ENCODE data around the gene PTPRA. TPM values are rescaled to one million over a fixed set of nuclear protein-coding genes. Genes with fewer than 3 reads are reported as not detected.

The PTPRA gene
- total and polyA plus RNA-seq, 2 of the 8 experiments (the other 6 are each of a cell fraction or from before 2014, with no cell fraction given): 47.7 to 51.3 TPM

DNA sequence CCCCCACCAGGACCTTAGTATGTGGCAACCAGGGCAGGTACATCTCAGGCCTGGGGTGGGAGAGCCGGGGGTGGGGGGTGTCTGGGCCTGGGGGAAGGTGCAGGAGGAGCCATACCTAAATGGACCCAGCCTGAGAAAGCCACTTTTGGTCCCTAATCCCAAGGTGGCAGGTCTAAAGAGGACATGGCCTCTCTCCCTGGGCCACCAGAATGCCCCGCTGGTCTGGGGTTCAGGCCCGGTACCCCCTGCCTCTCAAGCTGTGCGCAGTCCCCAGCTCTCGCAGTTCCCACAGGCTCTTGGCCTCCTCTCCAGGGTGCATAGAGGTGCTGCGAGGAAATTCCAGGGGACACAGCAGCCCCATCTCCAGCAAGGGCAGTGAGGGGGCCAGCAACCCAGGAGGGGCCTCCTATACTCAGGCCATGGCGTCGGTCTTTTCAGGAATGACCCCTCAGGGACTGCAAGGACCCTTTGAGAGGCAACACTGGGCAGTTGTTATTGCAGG, 212.3 kb downstream of the PTPRA start:
- no peaks in the 10 kb centered on the region for H3K36me3 ChIP-seq (ENCODE audit: control insufficient read depth in 2 of 4, insufficient read depth in 4 of 4, low read length in 3 of 4)
- CTCF ChIA-PET (ENCODE audit: partially characterized antibody): interaction anchor here (0.7 to 1.6 kb wide), 5 partner anchors 8 to 32 kb away, joined by 3 to 7 read pairs (median 4); no protein-coding TSS in a partner anchor

More for the DNA sequence above, 212.3 kb downstream of the PTPRA start:
- H3K9ac ChIP-seq (replicated peaks in 1 of 4; ENCODE audit: extremely low read depth in 1 of 4, low read depth in 3 of 4, low read length in 3 of 4): no peak overlapping the region
- no peak overlapping the region for H3K14ac ChIP-seq (ENCODE audit: insufficient read length)
- no peak overlapping the region for H4K5ac ChIP-seq (ENCODE audit: insufficient read length, low read depth, low read length)
- FAIRE-seq (no peak), DNase-seq (ENCODE audit: low read depth in 1 of 2, low spot score in 2 of 2) (no peak)
- no peak overlapping the region for H2BK12ac ChIP-seq (ENCODE audit: low read depth, low read length)
- H2BK20ac ChIP-seq (ENCODE audit: low read length): no peak overlapping the region
- H3K79me1 ChIP-seq (ENCODE audit: low read depth, low read length): no peaks in the 10 kb centered on the region
- H3K27ac ChIP-seq (ENCODE audit: low read depth, low read length): no peak overlapping the region
- H2AFZ ChIP-seq (ENCODE audit: low read length): no peak overlapping the region
- no peak overlapping the region for H2BK15ac ChIP-seq (ENCODE audit: low read length)
- no peaks in the 10 kb centered on the region for H3K79me2 ChIP-seq (ENCODE audit: control insufficient read depth in 1 of 2, insufficient read depth in 2 of 2, low read length in 2 of 2)
- H3K23ac ChIP-seq (ENCODE audit: insufficient read length): no peak overlapping the region
- peaks cover 11% of the 10 kb centered on the region; the same call in 1 of the 2 replicates for H3K23me2 ChIP-seq (ENCODE audit: low read depth, low read length)
- no peak overlapping the region for H4K91ac ChIP-seq (replicated peaks; ENCODE audit: insufficient read length, low read length)
- no peaks in the 10 kb centered on the region for H4K20me1 ChIP-seq (replicated peaks in 1 of 2; ENCODE audit: control insufficient read depth in 1 of 2, insufficient read depth in 2 of 2, low read length in 2 of 2)
- peaks cover 27 to 40% (median 35%) of the 10 kb centered on the region in 4 experiments for H3K27me3 ChIP-seq (replicated peaks in 1 of 4; ENCODE audit: control insufficient read depth in 3 of 4, extremely low read depth in 1 of 4, insufficient read depth in 3 of 4, low read length in 3 of 4)
- H3K56ac ChIP-seq (replicated peaks; ENCODE audit: insufficient read length, low read depth, low read length): no peak overlapping the region
- TF ChIP-seq BRCA1 (IDR thresholded peaks at IDR 0.05; ENCODE audit: low read depth, low read length) (no peak), EZH2 (IDR thresholded peaks at IDR 0.05; ENCODE audit: low read depth, low read length, severe bottlenecking) (no peak), TAF1 (IDR thresholded peaks at IDR 0.05; ENCODE audit: low read depth, low read length) (no peak), RBBP5 (IDR thresholded peaks at IDR 0.05; ENCODE audit: borderline replicate concordance, low read depth, low read length) (no peak), SP2 (IDR thresholded peaks at IDR 0.05; ENCODE audit: low read length) (no peak), CEBPB (IDR thresholded peaks at IDR 0.05; ENCODE audit: low read depth, low read length) (no peak), RXRA (IDR thresholded peaks at IDR 0.05; ENCODE audit: insufficient read depth, low read depth, low read length) (no peak), EGR1 (IDR thresholded peaks at IDR 0.05; ENCODE audit: borderline replicate concordance, low read depth, low read length) (no peak), CTBP2 (IDR thresholded peaks at IDR 0.05; ENCODE audit: borderline replicate concordance, insufficient read depth, insufficient read length, low read length) (no peak), SIN3A (conservative IDR thresholded peaks at IDR 0.05 in 1 of 2, IDR thresholded peaks at IDR 0.05 in 1 of 2; ENCODE audit: low read depth in 1 of 2, low read length in 2 of 2) (no peak), POLR2AphosphoS5 (IDR thresholded peaks at IDR 0.05; ENCODE audit: low read depth, low read length) (no peak)
- H2BK5ac ChIP-seq (ENCODE audit: low read depth, low read length): no peak overlapping the region
- no peaks in the 10 kb centered on the region for H3K9me3 ChIP-seq (ENCODE audit: insufficient read depth in 2 of 2, low read depth in 1 of 2, low read length in 1 of 2)
- H3K4ac ChIP-seq (replicated peaks; ENCODE audit: insufficient read length, low read depth, low read length): no peak overlapping the region
- H2AK5ac ChIP-seq (ENCODE audit: low read depth, low read length): no peak overlapping the region
- H2BK120ac ChIP-seq (replicated peaks; ENCODE audit: low read depth, low read length): no peak overlapping the region
- peaks cover 0 to 8% (median 6%) of the 10 kb centered on the region in 4 experiments; a peak in 5 of 7 replicates for H3K4me1 ChIP-seq (replicated peaks in 1 of 4; ENCODE audit: control insufficient read depth in 3 of 4, insufficient read depth in 4 of 4, low read length in 3 of 4)
- 0 out of 2 replicates have a peak overlapping the region, but pooled peaks have one; percentile 4 for H4K8ac ChIP-seq (ENCODE audit: extremely low read depth, insufficient read depth, low read length)
- H3K18ac ChIP-seq (ENCODE audit: extremely low read depth, low read length): no peak overlapping the region
- H3K4me3 ChIP-seq (ENCODE audit: extremely low read depth in 1 of 4, insufficient read depth in 2 of 4, low read depth in 3 of 4, low read length in 4 of 4): no peak overlapping the region
- WGBS, 2 experiments (ENCODE audit: extremely low coverage in 1 of 2, insufficient coverage in 1 of 2, insufficient read length in 1 of 2, insufficient replicate concordance in 2 of 2, low coverage in 1 of 2, low lambda C conversion rate in 2 of 2, missing lambda C conversion rate in 1 of 2): 91% methylated on average over 8 of the region's 8 CpGs; no CpG with 5 or more reads in 1 of the 2 experiments
- no peak overlapping the region for H3K4me2 ChIP-seq (ENCODE audit: insufficient read depth in 1 of 2, low read depth in 2 of 2, low read length in 2 of 2)
- POLR2A ChIA-PET (ENCODE audit: partially characterized antibody): no interaction called here
